ENCODE data around the gene GALNT13. TPM values are rescaled to one million over a fixed set of nuclear protein-coding genes. Genes with fewer than 3 reads are reported as not detected.

The GALNT13 gene
- total RNA-seq, 1 donor from 2014 or later, result not detected

DNA sequence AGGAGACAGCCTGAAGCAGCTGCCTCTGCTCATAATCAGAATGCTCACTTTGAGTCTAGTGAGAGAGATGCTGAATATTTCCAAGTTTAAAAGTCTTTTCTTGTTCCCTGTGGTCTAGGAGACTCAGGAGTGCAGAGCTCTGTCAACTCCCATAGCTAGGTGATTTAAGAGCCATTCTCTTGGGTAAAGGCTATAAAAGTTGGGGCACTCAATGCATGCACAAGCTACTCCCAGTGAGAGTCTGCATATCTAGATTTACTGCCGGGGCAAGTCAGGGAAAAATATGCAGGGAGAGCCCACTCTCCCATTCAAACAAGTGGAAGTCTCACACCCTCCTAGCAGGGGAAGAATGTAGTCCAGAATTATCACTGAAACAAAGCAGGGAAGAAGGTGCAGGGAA, 418.1 kb downstream of the GALNT13 start:
- no peak for DNase-seq
- no peak for ATAC-seq (ENCODE audit: low read depth)
- H3K27ac Mint-ChIP-seq, result no peak overlapping the region
- ChIA-PET CTCF (no interaction called here), POLR2A (no interaction called here)
- TF ChIP-seq, protein P1, sequence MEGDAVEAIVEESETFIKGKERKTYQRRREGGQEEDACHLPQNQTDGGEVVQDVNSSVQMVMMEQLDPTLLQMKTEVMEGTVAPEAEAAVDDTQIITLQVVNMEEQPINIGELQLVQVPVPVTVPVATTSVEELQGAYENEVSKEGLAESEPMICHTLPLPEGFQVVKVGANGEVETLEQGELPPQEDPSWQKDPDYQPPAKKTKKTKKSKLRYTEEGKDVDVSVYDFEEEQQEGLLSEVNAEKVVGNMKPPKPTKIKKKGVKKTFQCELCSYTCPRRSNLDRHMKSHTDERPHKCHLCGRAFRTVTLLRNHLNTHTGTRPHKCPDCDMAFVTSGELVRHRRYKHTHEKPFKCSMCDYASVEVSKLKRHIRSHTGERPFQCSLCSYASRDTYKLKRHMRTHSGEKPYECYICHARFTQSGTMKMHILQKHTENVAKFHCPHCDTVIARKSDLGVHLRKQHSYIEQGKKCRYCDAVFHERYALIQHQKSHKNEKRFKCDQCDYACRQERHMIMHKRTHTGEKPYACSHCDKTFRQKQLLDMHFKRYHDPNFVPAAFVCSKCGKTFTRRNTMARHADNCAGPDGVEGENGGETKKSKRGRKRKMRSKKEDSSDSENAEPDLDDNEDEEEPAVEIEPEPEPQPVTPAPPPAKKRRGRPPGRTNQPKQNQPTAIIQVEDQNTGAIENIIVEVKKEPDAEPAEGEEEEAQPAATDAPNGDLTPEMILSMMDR (IDR thresholded peaks at IDR 0.05), result no peak
- H3K36me3 Mint-ChIP-seq (ENCODE audit: low read depth), result no peaks in the 10 kb centered on the region
- no peaks in the 10 kb centered on the region for H3K4me1 Mint-ChIP-seq
- intact Hi-C loops (cut with micrococcal nuclease), result no loop called here
- peaks cover 6% of the 10 kb centered on the region for H3K9me3 Mint-ChIP-seq
- H3K27me3 Mint-ChIP-seq, result no peaks in the 10 kb centered on the region
- H3K4me3 Mint-ChIP-seq, result no peak overlapping the region

GRCh38 chr2:154291511-154291910, 419.8 kb downstream of the GALNT13 start:
- Mint-ChIP-seq H3K9me3 (peaks cover 4% of the 10 kb centered on the region), H3K27ac (no peak overlapping the region), H3K36me3 (ENCODE audit: low read depth) (no peaks in the 10 kb centered on the region), H3K27me3 (no peaks in the 10 kb centered on the region), H3K4me1 (no peaks in the 10 kb centered on the region), H3K4me3 (no peak overlapping the region)
- ChIA-PET CTCF (no interaction called here), POLR2A (no interaction called here)
- DNase-seq (no peak), ATAC-seq (ENCODE audit: low read depth) (no peak)
- intact Hi-C loops (cut with micrococcal nuclease), result no loop called here
- TF ChIP-seq, protein P1 (IDR thresholded peaks at IDR 0.05), result no peak

DNA sequence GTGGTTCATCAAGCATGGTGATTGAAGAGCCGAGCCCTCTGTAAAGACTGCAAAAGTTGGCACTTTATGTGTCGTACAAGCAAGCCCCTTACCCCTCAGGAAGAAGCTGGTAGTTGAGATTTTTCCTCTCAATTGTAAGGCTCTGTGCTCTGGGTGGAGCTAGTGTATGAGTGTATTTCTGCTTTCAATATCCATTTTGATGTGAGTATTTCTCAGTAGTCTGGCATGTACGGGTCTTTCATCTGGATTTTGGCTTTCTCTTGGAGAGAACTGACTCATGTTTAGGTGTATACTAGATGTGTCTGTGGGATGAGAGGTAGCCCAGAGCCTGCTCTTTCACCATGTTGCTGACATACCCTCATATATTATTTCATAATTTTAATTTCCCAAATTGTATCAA, 420.2 kb downstream of the GALNT13 start:
- intact Hi-C loops (cut with micrococcal nuclease), result no loop called here
- Mint-ChIP-seq H3K36me3 (ENCODE audit: low read depth) (no peaks in the 10 kb centered on the region), H3K4me3 (no peak overlapping the region), H3K4me1 (no peaks in the 10 kb centered on the region), H3K27me3 (no peaks in the 10 kb centered on the region), H3K27ac (no peak overlapping the region), H3K9me3 (peaks cover 4% of the 10 kb centered on the region)
- CTCF ChIA-PET, result no interaction called here
- POLR2A ChIA-PET, result no interaction called here
- TF ChIP-seq, protein P1 (IDR thresholded peaks at IDR 0.05), result no peak
- no peak for ATAC-seq (ENCODE audit: low read depth)
- DNase-seq, result no peak

DNA sequence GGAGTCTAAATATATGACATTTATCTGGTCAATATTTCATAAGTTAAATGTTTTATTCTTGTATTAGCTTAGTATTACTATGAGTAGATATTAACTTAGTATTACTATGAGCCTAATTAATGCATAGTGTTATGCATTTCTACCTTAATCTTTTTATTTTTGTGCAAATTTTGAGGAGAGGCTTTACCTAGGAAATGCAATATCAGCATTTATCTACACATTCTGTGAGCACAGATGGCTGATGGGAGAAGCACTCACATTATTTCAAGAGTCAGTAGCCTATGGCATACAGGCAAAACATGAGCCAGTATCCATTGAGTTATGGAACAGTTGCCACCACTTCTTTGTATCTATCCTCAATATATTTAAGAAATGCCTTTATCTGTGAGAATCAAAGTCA, 422.1 kb downstream of the GALNT13 start:
- Mint-ChIP-seq H3K4me3 (no peak overlapping the region), H3K27ac (no peak overlapping the region), H3K27me3 (no peaks in the 10 kb centered on the region), H3K4me1 (no peaks in the 10 kb centered on the region), H3K9me3 (peaks cover 4% of the 10 kb centered on the region), H3K36me3 (ENCODE audit: low read depth) (no peaks in the 10 kb centered on the region)
- DNase-seq (no peak), ATAC-seq (ENCODE audit: low read depth) (no peak)
- intact Hi-C loops (cut with micrococcal nuclease), result no loop called here
- POLR2A ChIA-PET, result no interaction called here
- TF ChIP-seq, protein P1 (IDR thresholded peaks at IDR 0.05), result no peak
- CTCF ChIA-PET, result no interaction called here

- CTCF ChIA-PET, result no interaction called here
- TF ChIP-seq, protein P1 (IDR thresholded peaks at IDR 0.05), result no peak
- POLR2A ChIA-PET, result no interaction called here
- DNase-seq (no peak), ATAC-seq (ENCODE audit: low read depth) (no peak)
- intact Hi-C loops (cut with micrococcal nuclease), result no loop called here
- H3K4me1 Mint-ChIP-seq, result no peaks in the 10 kb centered on the region
- no peaks in the 10 kb centered on the region for H3K36me3 Mint-ChIP-seq (ENCODE audit: low read depth)
- no peaks in the 10 kb centered on the region for H3K27me3 Mint-ChIP-seq
- H3K27ac Mint-ChIP-seq, result no peak overlapping the region
- no peak overlapping the region for H3K4me3 Mint-ChIP-seq
- H3K9me3 Mint-ChIP-seq, result peaks cover 2% of the 10 kb centered on the region
Measured at GRCh38 chr2:154306266-154306970, 434.7 kb downstream of the GALNT13 start.

Data from activated B cell treated with CpG ODN at 0.5 μM for 24 hours (primary cell).